Hematopoietic multipotent progenitor cell (in vitro differentiated cells): Measurements from ENCODE around the gene SP100. TPM values are rescaled to one million over a fixed set of nuclear protein-coding genes. Genes with fewer than 3 reads are reported as not detected.
"Not testable (repeated sequence)": the region's sequence is repeated elsewhere in the genome, so short reads cannot be mapped to it uniquely, and the experiment has no call there.

Experiments used
- DNase-seq, 3 donors: peaks; one replicate each; pipeline ENCODE4 v3.0.0-alpha.2; 2011 to 2015; ENCODE audit warnings: low read depth in 2 of 3, low spot score in 2 of 3
- total RNA-seq: library from RNA; depleted of rRNA; stranded (reverse); fragments of >200 nt; gene quantifications from one replicate; pipeline ENCODE4 v1.2.3, GENCODE V29; 2012

SP100 gene
- total RNA-seq, 1 donor, result 45.8 TPM

- DNase-seq, result no peak
Observed at GRCh38 chr2:230455005-230455684, 39.1 kb downstream of the SP100 start.

- DNase-seq, result peak in 2 of 3 donors; percentile 37 to 79
Observed at GRCh38 chr2:230457073-230457768, 41.2 kb downstream of the SP100 start.

GRCh38 chr2:230457793-230458192 lies 41.8 kb downstream of the SP100 start:
- DNase-seq, result no peak

GRCh38 chr2:230459216-230459615 lies 43.2 kb downstream of the SP100 start:
- DNase-seq, result no peak

- no peak for DNase-seq
Observed at GRCh38 chr2:230471074-230471473, 55.1 kb downstream of the SP100 start.

GRCh38 chr2:230472621-230473018 lies 56.6 kb downstream of the SP100 start:
- no peak for DNase-seq

- DNase-seq, result no peak
Observed at GRCh38 chr2:230473378-230473777, 57.4 kb downstream of the SP100 start.

GRCh38 chr2:230475143-230475542 lies 59.1 kb downstream of the SP100 start:
- DNase-seq, result no peak

- DNase-seq, result no peak
Observed at GRCh38 chr2:230485801-230486341, 69.9 kb downstream of the SP100 start.

GRCh38 chr2:230491219-230491618 lies 75.2 kb downstream of the SP100 start:
- DNase-seq, result not testable (repeated sequence)

GRCh38 chr2:230492107-230492506 lies 76.1 kb downstream of the SP100 start:
- no peak for DNase-seq

- DNase-seq, result no peak
Observed at GRCh38 chr2:230494980-230495379, 79.0 kb downstream of the SP100 start.

GRCh38 chr2:230496891-230497290 lies 80.9 kb downstream of the SP100 start:
- no peak for DNase-seq

- DNase-seq, result no peak
Observed at GRCh38 chr2:230498506-230499107, 82.6 kb downstream of the SP100 start.

GRCh38 chr2:230502593-230502992 lies 86.6 kb downstream of the SP100 start:
- DNase-seq, result no peak

- DNase-seq, result no peak
Observed at GRCh38 chr2:230503798-230504197, 87.8 kb downstream of the SP100 start.

- DNase-seq, result no peak
Observed at GRCh38 chr2:230505162-230505561, 89.2 kb downstream of the SP100 start.

GRCh38 chr2:230512955-230513748 lies 97.2 kb downstream of the SP100 start:
- DNase-seq, result no peak

- DNase-seq, result no peak
Observed at GRCh38 chr2:230520061-230520874, 104.3 kb downstream of the SP100 start.

GRCh38 chr2:230520875-230521155 lies 104.8 kb downstream of the SP100 start:
- no peak for DNase-seq
